ENCODE results near the gene ARHGAP40. TPM values are rescaled to one million over a fixed set of nuclear protein-coding genes. Genes with fewer than 3 reads are reported as not detected.

The ARHGAP40 gene
- total RNA-seq, 1 donor from 2014 or later, result not detected

DNA sequence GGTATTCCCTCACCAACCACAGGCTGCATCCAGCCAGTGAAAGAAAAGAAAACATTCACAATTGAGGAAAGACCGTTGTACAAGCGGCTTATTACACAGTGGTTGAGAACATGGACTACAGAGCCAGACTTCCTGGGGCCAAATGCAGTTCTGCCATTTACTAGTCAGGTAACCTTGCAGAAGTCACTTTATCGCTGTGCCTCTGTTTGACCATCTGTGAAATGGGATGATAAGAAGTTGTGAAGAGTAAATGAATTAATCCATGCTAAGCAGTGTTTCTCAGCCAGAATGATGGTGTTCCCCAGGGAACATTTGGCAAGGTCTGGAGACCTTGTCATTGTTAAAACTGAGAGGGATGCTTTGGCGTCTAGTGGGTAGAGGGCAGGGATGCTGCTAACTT, 14.8 kb downstream of the ARHGAP40 start:
- ATAC-seq (no peak), DNase-seq (ENCODE audit: low spot score) (no peak)

DNA sequence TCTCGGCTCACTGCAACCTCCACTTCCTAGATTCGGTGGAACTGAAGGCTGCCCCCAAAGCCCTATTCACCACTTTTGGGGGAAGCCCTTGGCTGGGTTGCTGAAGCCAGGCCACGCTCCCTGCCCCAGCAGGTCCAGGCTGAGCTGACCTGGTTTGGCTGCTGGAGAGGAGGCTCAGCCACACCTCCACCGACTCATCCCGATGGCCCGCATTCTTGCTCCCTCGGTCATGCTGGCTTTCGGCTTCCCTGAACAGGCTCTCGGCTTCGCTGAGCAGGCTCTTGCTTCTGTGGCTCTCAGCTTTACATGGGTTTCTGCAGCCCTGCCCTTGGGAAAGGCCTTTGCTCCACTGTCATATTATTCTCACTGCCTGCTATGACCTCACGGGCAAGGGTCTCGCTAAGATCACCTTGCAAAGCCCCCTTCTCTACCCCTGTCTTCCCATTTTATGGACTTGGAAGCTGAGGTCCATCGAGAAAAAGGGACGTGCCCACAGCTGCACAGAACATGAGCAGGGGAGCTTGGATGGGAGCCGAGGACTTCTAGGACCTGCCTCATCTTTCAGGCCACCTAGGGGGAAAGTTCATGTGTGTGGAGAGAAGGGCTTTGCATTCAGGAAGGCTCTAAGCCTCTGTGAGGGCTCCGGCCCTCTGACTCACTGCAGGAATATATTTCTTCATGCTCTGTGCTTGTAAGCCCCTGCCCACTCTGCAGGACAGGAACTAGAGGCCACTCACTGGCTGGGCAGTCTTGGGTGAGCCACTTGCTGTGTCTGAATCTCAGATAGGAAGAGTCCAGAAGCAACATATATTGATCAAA, 15.6 kb downstream of the ARHGAP40 start:
- DNase-seq (ENCODE audit: low spot score) (no peak), ATAC-seq (no peak)

DNA sequence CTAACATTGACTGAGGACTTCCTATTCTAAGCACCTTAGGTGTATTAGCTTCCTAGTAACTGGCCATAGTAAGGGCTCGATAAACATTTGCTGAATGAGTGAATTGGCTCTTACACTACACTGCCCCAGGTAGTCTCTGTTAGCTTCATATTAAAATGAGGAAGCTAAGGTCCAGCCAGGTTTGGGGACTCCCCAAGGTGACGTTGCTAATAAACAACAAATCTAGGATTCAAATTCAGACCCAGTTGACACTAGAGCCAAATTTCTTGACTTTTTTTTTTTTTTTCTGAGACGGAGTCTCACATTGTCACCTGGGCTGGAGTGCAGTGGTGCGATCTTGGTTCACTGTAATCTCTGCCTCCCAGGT, 16.2 kb downstream of the ARHGAP40 start:
- no peak for ATAC-seq
- no peak for DNase-seq (ENCODE audit: low spot score)

DNA sequence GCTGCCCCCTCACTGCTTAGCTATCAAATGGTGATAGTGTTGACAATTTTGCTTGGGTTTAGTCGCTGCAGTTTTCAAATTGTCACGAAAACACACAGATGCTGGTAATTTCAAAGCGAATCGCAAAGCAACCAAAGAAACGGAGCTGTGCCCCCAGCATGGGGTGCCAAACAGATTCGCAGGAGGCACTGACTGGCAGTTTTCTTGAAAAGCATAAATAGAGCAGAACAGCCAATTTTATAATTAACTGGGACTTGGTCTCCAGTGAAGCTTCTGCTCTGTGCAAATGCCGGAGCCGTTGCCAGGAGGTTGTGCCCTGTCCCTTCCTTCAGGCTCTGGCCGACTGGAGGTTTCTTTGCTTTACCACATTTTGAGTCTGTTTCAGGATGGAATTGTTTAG, 18.8 kb downstream of the ARHGAP40 start:
- no peak for ATAC-seq
- DNase-seq (ENCODE audit: low spot score), result no peak

DNA sequence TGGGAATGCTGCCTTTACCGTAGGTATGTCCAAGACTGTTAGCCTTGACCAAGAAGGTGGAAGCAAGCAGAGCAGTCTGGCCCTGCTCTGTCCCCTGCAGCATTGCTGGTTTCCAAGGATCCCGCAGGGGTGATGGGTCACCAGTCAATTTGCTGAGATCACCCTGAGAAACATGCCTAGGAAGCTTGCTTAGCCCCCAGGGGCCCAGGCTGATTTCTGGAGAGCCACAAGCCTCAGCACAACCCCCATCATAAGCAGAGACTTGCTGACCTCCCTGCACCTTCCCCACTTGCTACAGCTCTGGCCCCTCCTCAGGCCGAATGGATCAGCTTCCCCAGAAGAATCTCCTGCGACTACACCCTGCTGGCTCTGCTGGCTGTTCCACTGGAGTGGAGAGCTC, 21.5 kb downstream of the ARHGAP40 start:
- DNase-seq (ENCODE audit: low spot score) (no peak), ATAC-seq (no peak)

DNA sequence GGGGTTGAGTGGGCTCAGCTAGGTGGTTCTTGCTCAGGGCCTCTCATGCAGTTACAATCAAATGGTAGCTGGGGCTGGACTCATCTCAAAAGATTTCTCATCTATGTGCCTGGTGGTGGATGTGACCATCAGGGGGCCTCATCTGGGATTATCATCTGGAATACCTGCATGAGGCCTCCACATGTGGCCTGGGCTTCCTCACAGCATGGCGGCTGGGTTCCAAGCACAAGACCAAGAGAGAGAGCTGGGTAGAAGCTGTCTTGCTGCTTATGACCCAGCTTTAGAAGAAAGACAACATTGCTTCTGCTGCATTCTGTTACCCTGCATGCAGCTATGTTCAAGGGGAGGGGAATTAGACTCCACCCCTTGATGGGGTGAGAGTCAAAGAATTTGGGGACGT, 22.5 kb downstream of the ARHGAP40 start:
- DNase-seq (ENCODE audit: low spot score) (no peak), ATAC-seq (no peak)

DNA sequence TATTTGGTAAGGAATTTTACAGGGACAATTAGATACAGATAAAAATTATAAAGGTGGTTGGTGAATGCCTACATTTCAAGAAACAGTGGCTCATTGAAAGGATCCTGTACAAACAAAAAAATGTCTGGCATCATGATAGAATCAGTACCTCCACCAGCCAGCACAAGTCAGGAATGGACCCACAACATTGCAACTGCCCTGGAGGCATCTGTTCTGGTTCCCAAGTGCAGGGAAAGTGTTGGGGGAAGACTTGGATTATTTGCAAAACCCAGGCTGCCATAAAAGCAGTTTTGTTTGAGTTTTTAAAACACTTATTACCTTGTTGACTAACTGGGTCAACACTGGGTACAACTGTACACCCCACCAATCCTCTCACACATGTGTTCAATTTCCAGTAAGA, 24.3 kb downstream of the ARHGAP40 start:
- no peak for ATAC-seq
- no peak for DNase-seq (ENCODE audit: low spot score)

DNA sequence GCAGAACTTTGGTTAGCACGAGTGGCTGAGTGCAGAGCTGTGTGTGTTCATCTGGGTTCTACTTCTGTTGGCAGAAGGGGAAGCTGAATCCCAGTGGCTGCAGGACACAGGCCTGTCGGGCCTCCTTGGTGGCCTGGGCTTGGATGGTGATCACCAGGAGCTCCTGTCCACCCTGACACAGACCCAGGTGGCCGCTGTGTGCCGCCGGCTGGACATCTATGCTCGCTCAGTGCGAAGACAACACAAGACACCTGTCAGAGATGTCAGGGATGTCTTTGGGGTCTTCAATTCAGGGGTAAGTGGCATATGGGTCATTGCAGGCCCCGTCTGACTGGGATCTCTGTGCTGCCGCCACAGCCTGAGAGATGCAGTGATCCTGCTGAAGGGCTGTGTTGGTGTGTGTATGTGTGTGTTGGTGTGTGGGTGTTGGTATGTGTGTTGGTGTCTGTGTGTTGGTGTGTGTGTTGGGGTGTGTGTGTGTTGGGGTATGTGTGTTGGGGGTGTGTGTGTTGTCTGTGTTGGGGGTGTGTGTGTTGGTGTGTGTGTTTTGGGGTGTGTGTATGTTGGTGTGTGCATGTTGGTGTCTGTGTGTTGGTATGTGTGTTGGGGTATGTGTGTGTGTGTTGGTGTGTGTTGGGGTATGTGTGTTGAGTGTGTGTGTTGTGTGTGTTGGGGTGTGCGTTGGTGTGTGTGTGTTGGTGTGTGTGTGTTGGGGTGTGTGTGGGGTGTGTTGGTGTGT, 25.5 kb downstream of the ARHGAP40 start:
- DNase-seq (ENCODE audit: low spot score) (no peak), ATAC-seq (no peak)

DNA sequence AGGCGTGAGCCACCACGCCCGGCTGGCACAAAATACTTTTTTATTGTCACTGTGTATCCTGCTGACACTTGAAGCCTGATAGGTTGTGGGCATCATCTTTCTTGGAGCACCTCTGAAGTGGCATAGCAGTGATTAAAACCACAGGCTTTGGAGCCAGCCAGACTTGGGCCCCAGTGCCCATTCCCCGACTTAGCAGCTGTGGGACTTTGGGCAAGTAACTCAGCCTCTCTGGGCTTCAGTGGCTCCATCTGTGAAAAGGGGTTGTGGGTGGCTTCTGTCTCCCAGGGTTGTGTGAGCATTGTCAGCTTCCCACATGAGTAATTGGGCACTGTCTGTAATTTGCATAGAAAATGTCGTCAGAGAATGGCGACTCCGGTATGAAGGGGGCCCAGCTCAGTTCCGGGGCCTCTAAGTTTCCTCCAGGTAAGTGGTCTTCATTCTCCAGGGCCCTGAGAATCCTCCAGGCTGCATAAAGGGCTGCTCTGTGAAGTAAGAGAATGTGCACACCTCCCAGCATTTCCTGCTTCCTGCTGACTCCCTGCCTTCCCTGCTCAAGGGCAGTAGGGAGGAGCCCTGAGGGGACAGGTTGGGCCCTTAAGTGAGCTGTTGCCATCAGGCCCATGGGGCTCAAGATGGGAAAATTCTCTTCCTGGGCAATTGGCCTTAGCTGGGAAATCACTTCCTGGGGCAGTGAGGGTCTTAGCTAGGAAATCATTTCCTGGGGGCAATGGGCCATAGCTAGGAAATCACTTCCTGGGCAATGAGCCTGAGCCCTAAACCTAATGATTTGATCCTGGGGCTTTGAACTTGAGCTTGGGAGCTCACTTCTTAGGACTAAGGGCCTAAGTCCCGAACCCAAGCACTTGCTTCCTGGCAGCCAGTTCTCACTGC, 27.2 kb downstream of the ARHGAP40 start:
- DNase-seq (ENCODE audit: low spot score) (no peak), ATAC-seq (no peak)

DNA sequence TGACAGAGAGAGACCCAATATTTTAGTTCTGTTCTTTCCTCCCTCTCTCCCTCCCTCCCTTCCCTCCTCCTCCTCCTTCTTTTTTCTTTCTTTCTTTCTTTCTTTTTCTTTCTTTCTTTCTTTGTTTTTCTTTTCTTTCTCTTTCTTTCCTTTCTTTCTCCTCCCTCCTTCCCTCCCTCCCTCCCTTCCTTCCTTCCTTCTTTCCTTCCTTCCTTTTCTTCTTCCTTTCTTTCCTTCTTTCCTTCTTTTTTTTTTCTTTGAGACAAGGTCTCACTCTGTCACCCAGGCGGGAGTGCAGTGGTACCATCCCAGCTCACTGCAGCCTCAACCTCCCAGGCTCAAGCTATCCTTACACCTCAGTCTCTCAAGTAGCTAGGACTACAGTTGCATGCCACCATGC, 28.4 kb downstream of the ARHGAP40 start:
- no peak for DNase-seq (ENCODE audit: low spot score)
- no peak for ATAC-seq

DNA sequence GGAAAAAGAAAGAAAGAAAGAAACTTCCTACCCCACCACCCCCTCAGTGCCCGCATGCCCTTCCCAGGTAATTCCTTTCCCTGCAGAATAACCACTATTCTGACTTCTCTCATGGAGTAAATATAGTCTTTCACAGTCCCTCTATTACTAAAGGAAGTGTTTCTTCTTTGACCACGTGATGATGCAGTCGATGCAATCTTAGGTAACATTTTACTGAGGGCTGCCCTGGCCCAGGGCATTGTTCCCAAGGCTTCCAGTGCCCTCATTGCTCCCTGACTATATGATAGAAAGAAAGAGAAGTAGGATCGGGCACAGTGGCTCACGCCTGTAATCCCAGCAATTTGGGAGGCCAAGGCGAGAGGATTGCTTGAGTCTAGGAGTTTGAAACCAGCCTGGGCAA, 29.1 kb downstream of the ARHGAP40 start:
- ATAC-seq, result no peak
- no peak for DNase-seq (ENCODE audit: low spot score)

DNA sequence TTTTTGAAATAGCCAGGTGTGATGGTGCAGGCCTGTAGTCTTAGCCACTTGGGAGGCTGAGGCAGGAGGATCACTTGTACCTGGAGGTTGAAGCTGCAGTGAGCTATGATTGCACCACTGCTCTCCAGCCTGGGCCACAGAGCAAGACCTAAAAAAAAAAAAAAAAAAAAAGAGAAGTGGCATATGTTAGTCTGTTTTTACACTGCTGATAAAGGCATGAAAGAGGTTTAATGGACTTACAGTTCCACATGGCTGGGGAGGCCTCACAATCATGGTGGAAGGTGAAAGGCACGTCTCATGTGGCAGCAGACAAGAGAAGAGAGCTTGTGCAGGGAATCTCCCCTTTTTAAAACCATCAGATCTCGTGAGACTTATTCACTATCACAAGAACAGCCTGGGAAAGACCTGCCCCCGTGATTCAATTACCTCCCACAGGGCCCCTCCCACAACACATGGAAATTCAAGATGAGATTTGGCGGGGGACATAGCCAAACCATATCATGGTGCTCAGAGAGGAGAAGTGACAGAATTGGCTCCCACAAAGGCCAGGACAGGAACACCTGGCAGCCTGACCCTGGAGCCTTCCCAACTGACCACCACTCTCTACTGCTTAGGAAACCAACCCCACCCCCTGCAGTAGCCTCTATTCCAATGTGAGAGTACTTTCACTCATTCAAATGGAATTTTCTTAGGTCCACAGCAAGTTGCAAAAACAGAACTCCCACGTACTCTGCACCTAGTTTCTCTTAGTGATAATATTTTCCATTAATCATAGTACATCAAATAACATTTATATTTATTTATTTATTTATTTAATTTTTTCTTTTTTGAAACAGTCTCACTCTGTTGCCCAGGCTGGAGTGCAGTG, 29.8 kb downstream of the ARHGAP40 start:
- no peak for ATAC-seq
- DNase-seq (ENCODE audit: low spot score), result no peak

DNA sequence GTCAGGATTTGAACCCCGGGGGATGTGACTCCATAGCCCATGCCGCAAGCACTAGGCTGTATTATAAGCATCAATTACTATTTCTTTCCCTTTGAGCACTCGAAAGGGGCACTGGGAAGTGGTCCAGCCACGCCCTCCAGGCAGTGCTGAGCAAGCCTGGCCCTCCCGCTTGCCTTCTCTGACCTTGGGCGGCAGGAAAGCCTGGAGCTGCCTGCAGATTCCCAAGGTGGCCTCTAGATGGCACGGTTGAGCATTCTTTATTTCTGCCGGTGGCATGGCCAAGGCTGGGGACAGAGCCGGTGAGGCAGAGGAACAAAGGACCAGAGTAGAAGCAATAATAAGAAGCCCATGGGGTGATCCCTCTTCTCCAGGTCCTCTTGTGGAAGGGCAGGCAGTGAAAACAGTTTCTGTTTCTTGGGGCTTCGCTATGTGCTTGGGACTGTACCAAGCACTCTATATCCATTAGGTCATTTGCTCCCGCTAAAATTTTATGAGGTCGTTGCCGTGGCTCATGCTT, 32.0 kb downstream of the ARHGAP40 start:
- DNase-seq (ENCODE audit: low spot score), result peak; percentile 51
- peak; percentile 97 for ATAC-seq

DNA sequence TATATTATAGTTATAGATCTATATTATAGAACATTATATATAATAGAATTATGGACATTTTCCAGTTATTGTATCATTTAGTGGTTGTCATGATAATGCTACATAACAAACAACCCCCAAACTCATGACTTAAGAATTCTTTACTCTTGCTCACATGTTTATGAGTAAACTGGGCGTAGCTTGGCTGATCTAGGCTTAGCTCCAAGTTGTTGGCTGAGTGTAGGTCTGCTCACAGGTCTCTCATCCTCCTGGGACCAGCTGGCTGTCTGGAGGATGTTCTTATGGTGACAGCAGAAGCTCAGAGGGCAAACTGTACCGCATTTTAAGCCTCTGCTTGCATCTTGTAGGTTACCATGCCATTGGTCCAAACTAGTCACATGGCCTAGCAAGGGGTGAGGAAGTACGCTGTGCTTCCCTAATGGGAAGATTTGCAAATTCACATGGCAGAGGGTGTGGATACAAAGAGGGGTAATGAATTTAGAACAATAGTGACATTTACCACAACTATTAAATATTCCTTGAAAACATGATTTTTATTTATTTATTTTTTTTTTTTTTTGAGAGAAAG, 34.2 kb downstream of the ARHGAP40 start:
- ATAC-seq, result no peak

DNA sequence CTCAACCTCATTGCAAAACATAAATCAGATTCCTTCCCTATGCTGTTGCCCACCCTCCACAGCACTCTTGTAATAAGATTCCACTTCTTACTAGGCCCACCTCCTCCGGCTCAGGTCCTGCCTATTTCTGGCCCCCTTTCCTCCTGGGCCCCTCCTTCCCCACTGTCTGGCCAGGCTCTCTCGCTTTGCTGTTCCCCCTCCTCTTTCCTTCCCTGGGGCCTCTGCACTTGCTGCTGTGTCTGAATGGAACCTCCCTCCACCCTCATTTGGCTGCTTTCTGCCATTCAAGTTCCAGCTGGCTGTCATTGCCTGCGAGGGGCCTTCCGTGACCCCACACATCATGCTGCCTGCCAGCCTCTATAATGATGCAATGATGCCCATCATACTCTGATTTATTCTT, 38.9 kb downstream of the ARHGAP40 start:
- ATAC-seq, result no peak
- DNase-seq (ENCODE audit: low spot score), result no peak

More for the DNA sequence above, 34.2 kb downstream of the ARHGAP40 start:
- DNase-seq (ENCODE audit: low spot score), result no peak

DNA sequence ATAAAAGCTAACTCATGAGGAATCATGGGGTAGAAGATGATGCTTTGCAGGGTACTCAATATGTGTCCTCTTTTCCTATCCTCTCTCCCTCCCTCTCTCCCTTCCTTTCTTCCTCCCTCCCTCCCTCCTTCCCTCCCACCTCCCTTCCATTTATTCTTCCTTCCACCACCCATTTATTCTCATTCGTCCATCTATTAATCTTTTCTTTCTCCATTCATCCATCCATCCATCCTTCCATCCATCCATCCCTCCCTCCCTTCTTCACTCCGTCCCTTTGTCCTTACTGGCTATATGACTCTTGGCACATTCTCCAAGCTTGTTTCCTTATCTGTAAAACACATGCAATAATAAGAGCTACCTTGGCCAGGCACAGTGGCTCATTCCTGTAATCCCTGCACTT, 40.9 kb downstream of the ARHGAP40 start:
- no peak for DNase-seq (ENCODE audit: low spot score)
- ATAC-seq, result no peak

DNA sequence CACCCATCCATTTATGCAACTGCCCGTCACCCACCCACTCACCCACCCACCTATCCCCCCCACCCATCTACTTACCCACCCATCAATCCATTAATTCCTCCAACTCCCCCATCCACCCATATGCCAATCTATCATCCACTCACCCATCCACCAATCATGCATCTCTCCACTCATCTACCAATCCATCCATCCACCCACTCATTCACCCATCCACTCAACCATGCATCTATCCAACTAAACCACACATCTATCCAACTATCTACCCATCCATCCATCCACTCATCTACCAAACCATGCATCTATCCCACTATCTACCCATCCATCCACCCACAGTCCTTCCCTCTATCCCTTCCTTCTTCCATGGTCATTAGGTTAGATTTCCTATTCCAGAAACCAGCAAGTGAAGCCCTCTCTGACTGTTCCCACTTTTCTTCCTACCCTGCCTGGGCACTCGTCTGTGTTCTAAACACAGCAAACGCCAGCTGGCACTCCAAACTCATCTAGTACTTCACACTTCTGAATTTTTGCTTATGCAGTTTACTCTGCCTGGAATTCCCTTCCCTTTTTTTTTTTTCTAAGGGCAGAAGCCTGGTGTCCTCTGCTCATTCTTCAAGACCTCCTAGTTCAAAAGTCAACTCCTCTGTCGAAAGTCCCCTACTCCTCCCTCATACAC, 43.1 kb downstream of the ARHGAP40 start:
- no peak for ATAC-seq
- DNase-seq (ENCODE audit: low spot score), result no peak

DNA sequence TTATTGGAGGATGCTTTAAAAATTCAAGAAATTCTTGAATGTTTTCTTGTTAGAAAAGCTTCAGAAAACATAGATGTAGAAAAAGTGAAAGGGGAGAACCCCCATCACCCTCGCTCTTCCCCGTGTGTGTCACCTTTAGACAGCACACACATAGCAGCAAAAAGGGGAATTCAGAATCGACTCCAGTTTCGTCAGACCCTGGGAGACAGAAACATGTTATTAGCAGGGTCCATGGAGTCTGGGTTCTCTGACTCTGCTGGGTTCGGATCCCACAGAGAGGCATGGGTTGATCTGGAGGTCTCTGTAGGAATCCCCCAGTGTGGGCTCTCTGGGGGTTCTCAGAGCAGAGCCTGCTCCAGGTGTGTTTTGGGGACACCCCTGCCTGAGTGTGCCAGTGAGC, 43.7 kb downstream of the ARHGAP40 start:
- DNase-seq (ENCODE audit: low spot score), result no peak
- ATAC-seq, result no peak
